GM19468 (cell line): ENCODE data around the gene C1QTNF1.

Experiments
- ATAC-seq: cut with Tn5 transposase; IDR thresholded peaks from one replicate; pipeline ENCODE4 v1.9.1; 2021; ENCODE audit warnings: mild to moderate bottlenecking, moderate library complexity, moderate number of reproducible peaks; ENCODE audit not compliant: unreplicated experiment; ENCODE audit errors: extremely low read depth

C1QTNF1 gene

GRCh38 chr17:79002796-79003593 is 21.0 kb upstream of the C1QTNF1 start:
- no peak for ATAC-seq

GRCh38 chr17:79003661-79004411 is 20.1 kb upstream of the C1QTNF1 start:
- ATAC-seq = no peak

GRCh38 chr17:79005063-79005861 is 18.7 kb upstream of the C1QTNF1 start:
- no peak for ATAC-seq

GRCh38 chr17:79006046-79006445 is 17.9 kb upstream of the C1QTNF1 start:
- ATAC-seq = no peak

- ATAC-seq = no peak
These were observed 17.0 kb upstream of the C1QTNF1 start for GRCh38 chr17:79006794-79007503.

GRCh38 chr17:79007504-79008381 is 16.2 kb upstream of the C1QTNF1 start:
- no peak for ATAC-seq

GRCh38 chr17:79008666-79009387 is 15.1 kb upstream of the C1QTNF1 start:
- ATAC-seq = no peak

GRCh38 chr17:79009397-79010303 is 14.3 kb upstream of the C1QTNF1 start, which contains the start of gene CANT1:
TSS of gene CANT1 (minus strand) at chr17:79009764. CDS start at chr17:78997622, 12,142 bp downstream.
- peak; percentile 65 for ATAC-seq

- ATAC-seq = no peak
These were observed 13.7 kb upstream of the C1QTNF1 start for GRCh38 chr17:79010304-79010646.

- ATAC-seq = no peak
These were observed 12.4 kb upstream of the C1QTNF1 start for GRCh38 chr17:79011451-79012147.

- ATAC-seq = no peak
These were observed 11.3 kb upstream of the C1QTNF1 start for GRCh38 chr17:79012563-79013134.

GRCh38 chr17:79014158-79014758 is 9.7 kb upstream of the C1QTNF1 start:
- no peak for ATAC-seq

GRCh38 chr17:79017546-79018369 is 6.2 kb upstream of the C1QTNF1 start:
- no peak for ATAC-seq

GRCh38 chr17:79018370-79018695 is 5.6 kb upstream of the C1QTNF1 start:
- no peak for ATAC-seq

GRCh38 chr17:79019261-79019631 is 4.7 kb upstream of the C1QTNF1 start:
- no peak for ATAC-seq
